Measurements from ENCODE around the gene SULT1C2.

DNA sequence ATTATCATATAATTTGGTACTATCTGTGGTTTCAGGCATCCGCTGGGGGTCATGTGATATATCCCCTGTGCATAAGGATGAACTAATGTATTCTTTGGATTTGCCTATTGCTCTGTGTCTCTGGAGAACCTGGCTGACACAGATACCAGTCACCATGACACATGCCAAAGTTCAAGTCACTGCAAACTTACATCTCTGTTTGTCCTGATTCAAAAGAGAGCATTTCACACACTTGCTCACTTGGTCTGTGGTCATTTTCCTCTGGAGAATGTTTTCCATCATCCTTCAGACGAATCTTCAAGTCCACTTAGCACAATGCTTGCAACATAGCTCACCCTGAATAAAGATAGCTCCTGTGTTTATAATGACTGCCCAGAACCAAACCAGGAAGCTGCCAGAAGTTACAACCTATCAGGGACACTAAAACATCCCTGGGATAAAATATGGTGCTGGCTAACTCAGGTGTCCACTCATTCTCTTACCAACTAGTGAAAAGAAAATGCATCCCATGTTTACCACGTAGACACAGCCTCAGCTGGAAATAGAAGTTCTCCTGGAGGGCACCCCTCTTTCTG is 30.9 kb upstream of the SULT1C2 start:
- TF ChIP-seq CTCF (IDR thresholded peaks at IDR 0.05): no peak
- TF ChIP-seq POLR2A (IDR thresholded peaks at IDR 0.05): no peak
- no peak for TF ChIP-seq POLR2AphosphoS5 (IDR thresholded peaks at IDR 0.05; ENCODE audit: insufficient read depth in 1 of 2, low read depth in 1 of 2)
